GM18867 (cell line): Measurements from ENCODE around the gene PNKP.

Experiments
- ATAC-seq: cut with Tn5 transposase; IDR thresholded peaks from one replicate; pipeline ENCODE4 v1.9.1; 2021; ENCODE audit warnings: mild to moderate bottlenecking, moderate library complexity; ENCODE audit not compliant: unreplicated experiment

Gene PNKP

GRCh38 chr19:49860336-49861102, 6.9 kb downstream of the PNKP start:
- ATAC-seq: no peak

GRCh38 chr19:49859682-49860335, 7.6 kb downstream of the PNKP start:
- no peak for ATAC-seq

- ATAC-seq: no peak
Observed at GRCh38 chr19:49858088-49858985, 9.0 kb downstream of the PNKP start.

- ATAC-seq: no peak
Observed at GRCh38 chr19:49857838-49858087, 9.6 kb downstream of the PNKP start.

- ATAC-seq: no peak
Observed at GRCh38 chr19:49857061-49857837, 10.1 kb downstream of the PNKP start.

GRCh38 chr19:49856574-49857021, 10.8 kb downstream of the PNKP start:
- no peak for ATAC-seq

- ATAC-seq: no peak
Observed at GRCh38 chr19:49855676-49856573, 11.5 kb downstream of the PNKP start.

GRCh38 chr19:49855277-49855675, 12.1 kb downstream of the PNKP start:
- no peak for ATAC-seq

- no peak for ATAC-seq
Observed at GRCh38 chr19:49854378-49855263, 12.8 kb downstream of the PNKP start.

- ATAC-seq: no peak
Observed at GRCh38 chr19:49853852-49854377, 13.5 kb downstream of the PNKP start.

- no peak for ATAC-seq
Observed at GRCh38 chr19:49852631-49853126, 14.7 kb downstream of the PNKP start.

GRCh38 chr19:49851456-49852259, 15.7 kb downstream of the PNKP start:
- no peak for ATAC-seq

GRCh38 chr19:49850487-49851342, 16.7 kb downstream of the PNKP start, which contains the start of gene PTOV1:
PTOV1 (plus strand) TSS chr19:49851159.
- ATAC-seq: peak; percentile 76

GRCh38 chr19:49850221-49850486, 17.2 kb downstream of the PNKP start:
- ATAC-seq: no peak

- ATAC-seq: no peak
Observed at GRCh38 chr19:49849433-49850220, 17.7 kb downstream of the PNKP start.

GRCh38 chr19:49848938-49849337, 18.4 kb downstream of the PNKP start:
- ATAC-seq: no peak
